Neural cell (in vitro differentiated cells): ENCODE data around the gene HLCS.

Experiments
- CTCF ChIP-seq: fragments of 450-650 bp; IDR thresholded peaks from 2 replicates; pipeline ENCODE4 v1.5.1; 2014; ENCODE audit warnings: antibody characterized with exemption, mild to moderate bottlenecking, moderate library complexity; ENCODE audit not compliant: poor library complexity, severe bottlenecking
- RAD21 ChIP-seq: fragments of 450-650 bp; conservative IDR thresholded peaks from 2 replicates; pipeline ENCODE4 v1.6.1; 2014; ENCODE audit warnings: antibody characterized with exemption, mild to moderate bottlenecking, moderate library complexity

GRCh38 chr21:36734367-36735200 lies 231.9 kb downstream of the HLCS start:
- TF ChIP-seq CTCF, result no peak
- TF ChIP-seq RAD21, result no peak
